Measurements from ENCODE around the gene DMBX1.

- TF ChIP-seq CTCF (IDR thresholded peaks at IDR 0.05; ENCODE audit: low read length) (no peak), EZH2 (IDR thresholded peaks at IDR 0.05; ENCODE audit: borderline replicate concordance, low read length) (no peak)
These were observed 37.4 kb upstream of the DMBX1 start for GRCh38 chr1:46451948-46452930.
